HepG2 (cell line): ENCODE results near the gene SMIM20. TPM values are rescaled to one million over a fixed set of nuclear protein-coding genes. Genes with fewer than 3 reads are reported as not detected.

ENCODE experiments used
- ATF1 ChIP-seq: IDR thresholded peaks from 2 replicates; pipeline ENCODE4 v1.6.1; 2016; ENCODE audit warnings: mild to moderate bottlenecking, control low read depth
- CEBPB ChIP-seq: IDR thresholded peaks from 2 replicates; pipeline ENCODE4 v1.6.1; 2011; ENCODE audit warnings: low read depth, low read length, improper control_type of control experiment, borderline replicate concordance
- CEBPG ChIP-seq: IDR thresholded peaks from 2 replicates; pipeline ENCODE4 v1.6.1; 2016
- CREB1 ChIP-seq, 2 experiments: fragments of 450-650 bp in 1 of 2; IDR thresholded peaks; 2 replicates each; pipeline ENCODE4 v1.6.1; 2016 to 2017; ENCODE audit warnings: control low read depth in 1 of 2, mild to moderate bottlenecking in 1 of 2, missing compliant biosample characterization in 1 of 2, missing genetic modification characterization in 1 of 2
- ETV6 ChIP-seq: sonication (generic); formaldehyde crosslinking; conservative IDR thresholded peaks from 2 replicates; pipeline ENCODE4 v1.4.0; 2020; ENCODE audit warnings: missing genetic modification reagents
- HNRNPLL ChIP-seq: fragments of 200-400 bp; formaldehyde crosslinking; IDR thresholded peaks from 2 replicates; pipeline ENCODE4 v1.6.1; 2017; ENCODE audit warnings: mild to moderate bottlenecking, low read depth, low read length; ENCODE audit not compliant: poor library complexity, severe bottlenecking
- MED13 ChIP-seq: sonication (generic); formaldehyde crosslinking; IDR thresholded peaks from 2 replicates; pipeline ENCODE4 v1.5.0; 2020; ENCODE audit warnings: missing genetic modification reagents
- NCOA2 ChIP-seq: sonication (generic); formaldehyde crosslinking; IDR thresholded peaks from 2 replicates; pipeline ENCODE4 v1.8.0; 2022; ENCODE audit warnings: inconsistent platforms
- NFIC ChIP-seq: IDR thresholded peaks from 2 replicates; pipeline ENCODE4 v1.6.1; 2012; ENCODE audit warnings: mild to moderate bottlenecking, low read length, inconsistent platforms
- NFKBIZ ChIP-seq: IDR thresholded peaks from 2 replicates; pipeline ENCODE4 v1.6.1; 2018; ENCODE audit warnings: missing genetic modification reagents, missing compliant biosample characterization
- NR2C2 ChIP-seq: sonication (generic); formaldehyde crosslinking; IDR thresholded peaks from 2 replicates; pipeline ENCODE4 v1.4.0; 2020; ENCODE audit warnings: missing genetic modification reagents, mild to moderate bottlenecking, moderate library complexity, borderline replicate concordance
- RELA ChIP-seq: sonication (generic); formaldehyde crosslinking; IDR thresholded peaks from 2 replicates; pipeline ENCODE4 v1.4.0; 2020; ENCODE audit warnings: missing genetic modification reagents
- TEAD3 ChIP-seq: optimal IDR thresholded peaks from 2 replicates; pipeline ENCODE3; 2016; ENCODE audit warnings: borderline replicate concordance
- THAP11 ChIP-seq: IDR thresholded peaks from 2 replicates; pipeline ENCODE4 v1.6.1; 2016; ENCODE audit warnings: missing biosample characterization, missing genetic modification reagents
- ZNF446 ChIP-seq: sonication (generic); formaldehyde crosslinking; IDR thresholded peaks from 2 replicates; pipeline ENCODE4 v1.5.0; 2020; ENCODE audit warnings: mild to moderate bottlenecking, missing genetic modification reagents
- polyA plus RNA-seq, 8 experiments: library from polyadenylated mRNA; depleted of rRNA in 3 of 8; stranded (reverse) in 7 of 8; unstranded in 1 of 8; fragments of >200 nt; fragmentation: Illumina TruSeq in 4 of 8; extraction: Trizol in 4 of 8; gene quantifications; 2 replicates each; pipeline versions ENCODE4 v1.2.1 to v1.2.3, GENCODE V29; 2011 to 2016; ENCODE audit warnings: low read depth in 4 of 8, missing spikeins in 1 of 8, mixed read lengths in 1 of 8; ENCODE audit not compliant: insufficient read depth in 1 of 8
- total RNA-seq, 5 experiments: library from RNA; depleted of rRNA; stranded (reverse); fragments of >200 nt; fragmentation: Illumina TruSeq; extraction: Trizol; gene quantifications; 2 replicates each; pipeline ENCODE4 v1.2.3, GENCODE V29; 2016; ENCODE audit warnings: low read depth in 1 of 5
- TF ChIP-seq, protein P1 (sequence below), 2 experiments: fragments of 450-650 bp in 1 of 2; sonication (generic) in 1 of 2; formaldehyde crosslinking; IDR thresholded peaks; 2 replicates each; pipeline versions ENCODE4 v1.5.0 to v1.8.0; 2020 to 2022; ENCODE audit warnings: mild to moderate bottlenecking in 1 of 2, missing genetic modification reagents in 1 of 2
- TF ChIP-seq, protein P2 (sequence below): sonication (generic); formaldehyde crosslinking; conservative IDR thresholded peaks from 2 replicates; pipeline ENCODE4 v1.4.0; 2020; ENCODE audit warnings: missing genetic modification reagents
- TF ChIP-seq, protein P3 (sequence below): sonication (generic); formaldehyde crosslinking; conservative IDR thresholded peaks from 2 replicates; pipeline ENCODE4 v1.4.0; 2020; ENCODE audit warnings: mild to moderate bottlenecking, missing genetic modification reagents, moderate library complexity
- TF ChIP-seq, protein P4 (sequence below): sonication (generic); formaldehyde crosslinking; IDR thresholded peaks from 2 replicates; pipeline ENCODE4 v1.4.0; 2020; ENCODE audit warnings: missing genetic modification reagents
- TF ChIP-seq, protein P5 (sequence below): sonication (generic); formaldehyde crosslinking; IDR thresholded peaks from 2 replicates; pipeline ENCODE4 v1.5.0; 2020; ENCODE audit warnings: missing genetic modification reagents

Gene SMIM20
- total and polyA plus RNA-seq, 2 of the 13 experiments (the other 11 are each of a cell fraction or from before 2014, with no cell fraction given) = 26.3 to 30.2 TPM

DNA sequence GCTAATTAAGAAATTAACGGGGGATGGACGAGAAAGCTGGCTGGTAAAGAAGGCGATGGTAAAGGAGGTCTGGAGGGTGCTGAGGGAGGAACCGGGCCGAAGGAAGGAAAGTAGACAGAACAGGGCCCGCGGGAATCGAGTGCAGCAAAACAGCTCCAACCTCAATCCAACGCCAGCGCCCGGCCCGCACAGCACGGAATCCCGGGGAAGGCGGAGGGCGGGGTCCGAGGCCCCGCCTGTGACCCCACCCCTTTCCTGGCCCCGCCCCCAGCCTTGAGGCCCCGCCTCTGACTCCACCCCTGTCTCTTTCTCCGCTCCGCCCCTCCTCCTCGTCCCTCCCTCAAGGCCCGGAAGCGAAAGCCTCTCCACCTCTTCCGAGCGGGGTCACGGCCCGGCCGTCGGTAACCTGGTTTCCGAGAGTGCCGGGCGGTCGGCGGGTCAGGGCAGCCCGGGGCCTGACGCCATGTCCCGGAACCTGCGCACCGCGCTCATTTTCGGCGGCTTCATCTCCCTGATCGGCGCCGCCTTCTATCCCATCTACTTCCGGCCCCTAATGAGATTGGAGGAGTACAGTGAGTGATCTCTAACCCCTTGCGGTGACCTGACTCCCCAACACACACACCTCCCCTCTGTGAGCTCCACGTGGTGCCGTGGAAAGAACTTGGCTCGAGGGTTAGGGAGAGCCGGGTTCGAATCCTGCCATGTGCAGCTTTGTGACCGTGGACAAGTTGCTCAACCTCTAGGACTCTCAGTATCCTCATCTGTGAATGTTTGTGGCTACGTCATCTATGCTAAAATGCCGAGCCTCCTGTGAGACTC lies at the start of gene SMIM20 (continued):
- peak; percentile 99 for TF ChIP-seq NR2C2 (CRISPR knock-in tag)
- TF ChIP-seq ZNF446 (CRISPR knock-in tag) = no peak
- TF ChIP-seq, protein P1, sequence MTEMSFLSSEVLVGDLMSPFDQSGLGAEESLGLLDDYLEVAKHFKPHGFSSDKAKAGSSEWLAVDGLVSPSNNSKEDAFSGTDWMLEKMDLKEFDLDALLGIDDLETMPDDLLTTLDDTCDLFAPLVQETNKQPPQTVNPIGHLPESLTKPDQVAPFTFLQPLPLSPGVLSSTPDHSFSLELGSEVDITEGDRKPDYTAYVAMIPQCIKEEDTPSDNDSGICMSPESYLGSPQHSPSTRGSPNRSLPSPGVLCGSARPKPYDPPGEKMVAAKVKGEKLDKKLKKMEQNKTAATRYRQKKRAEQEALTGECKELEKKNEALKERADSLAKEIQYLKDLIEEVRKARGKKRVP (CRISPR knock-in tag; IDR thresholded peaks at IDR 0.05) = peak in 1 of 2 experiments; percentile 11; a peak in 1 of 4 replicates
- TF ChIP-seq CEBPB = peak; percentile 78
- peak; percentile 71 for TF ChIP-seq ATF1 (CRISPR knock-in tag)
- no peak for TF ChIP-seq RELA
- 0 out of 2 replicates have a peak, but pooled peaks have one; percentile 41 for TF ChIP-seq MED13 (CRISPR knock-in tag)
- TF ChIP-seq, protein P2, sequence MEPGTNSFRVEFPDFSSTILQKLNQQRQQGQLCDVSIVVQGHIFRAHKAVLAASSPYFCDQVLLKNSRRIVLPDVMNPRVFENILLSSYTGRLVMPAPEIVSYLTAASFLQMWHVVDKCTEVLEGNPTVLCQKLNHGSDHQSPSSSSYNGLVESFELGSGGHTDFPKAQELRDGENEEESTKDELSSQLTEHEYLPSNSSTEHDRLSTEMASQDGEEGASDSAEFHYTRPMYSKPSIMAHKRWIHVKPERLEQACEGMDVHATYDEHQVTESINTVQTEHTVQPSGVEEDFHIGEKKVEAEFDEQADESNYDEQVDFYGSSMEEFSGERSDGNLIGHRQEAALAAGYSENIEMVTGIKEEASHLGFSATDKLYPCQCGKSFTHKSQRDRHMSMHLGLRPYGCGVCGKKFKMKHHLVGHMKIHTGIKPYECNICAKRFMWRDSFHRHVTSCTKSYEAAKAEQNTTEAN (CRISPR knock-in tag) = peak; percentile 43; the same call in 1 of the 2 replicates
- TF ChIP-seq, protein P3, sequence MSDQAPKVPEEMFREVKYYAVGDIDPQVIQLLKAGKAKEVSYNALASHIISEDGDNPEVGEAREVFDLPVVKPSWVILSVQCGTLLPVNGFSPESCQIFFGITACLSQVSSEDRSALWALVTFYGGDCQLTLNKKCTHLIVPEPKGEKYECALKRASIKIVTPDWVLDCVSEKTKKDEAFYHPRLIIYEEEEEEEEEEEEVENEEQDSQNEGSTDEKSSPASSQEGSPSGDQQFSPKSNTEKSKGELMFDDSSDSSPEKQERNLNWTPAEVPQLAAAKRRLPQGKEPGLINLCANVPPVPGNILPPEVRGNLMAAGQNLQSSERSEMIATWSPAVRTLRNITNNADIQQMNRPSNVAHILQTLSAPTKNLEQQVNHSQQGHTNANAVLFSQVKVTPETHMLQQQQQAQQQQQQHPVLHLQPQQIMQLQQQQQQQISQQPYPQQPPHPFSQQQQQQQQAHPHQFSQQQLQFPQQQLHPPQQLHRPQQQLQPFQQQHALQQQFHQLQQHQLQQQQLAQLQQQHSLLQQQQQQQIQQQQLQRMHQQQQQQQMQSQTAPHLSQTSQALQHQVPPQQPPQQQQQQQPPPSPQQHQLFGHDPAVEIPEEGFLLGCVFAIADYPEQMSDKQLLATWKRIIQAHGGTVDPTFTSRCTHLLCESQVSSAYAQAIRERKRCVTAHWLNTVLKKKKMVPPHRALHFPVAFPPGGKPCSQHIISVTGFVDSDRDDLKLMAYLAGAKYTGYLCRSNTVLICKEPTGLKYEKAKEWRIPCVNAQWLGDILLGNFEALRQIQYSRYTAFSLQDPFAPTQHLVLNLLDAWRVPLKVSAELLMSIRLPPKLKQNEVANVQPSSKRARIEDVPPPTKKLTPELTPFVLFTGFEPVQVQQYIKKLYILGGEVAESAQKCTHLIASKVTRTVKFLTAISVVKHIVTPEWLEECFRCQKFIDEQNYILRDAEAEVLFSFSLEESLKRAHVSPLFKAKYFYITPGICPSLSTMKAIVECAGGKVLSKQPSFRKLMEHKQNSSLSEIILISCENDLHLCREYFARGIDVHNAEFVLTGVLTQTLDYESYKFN (CRISPR knock-in tag) = peak; percentile 41
- TF ChIP-seq, protein P4, sequence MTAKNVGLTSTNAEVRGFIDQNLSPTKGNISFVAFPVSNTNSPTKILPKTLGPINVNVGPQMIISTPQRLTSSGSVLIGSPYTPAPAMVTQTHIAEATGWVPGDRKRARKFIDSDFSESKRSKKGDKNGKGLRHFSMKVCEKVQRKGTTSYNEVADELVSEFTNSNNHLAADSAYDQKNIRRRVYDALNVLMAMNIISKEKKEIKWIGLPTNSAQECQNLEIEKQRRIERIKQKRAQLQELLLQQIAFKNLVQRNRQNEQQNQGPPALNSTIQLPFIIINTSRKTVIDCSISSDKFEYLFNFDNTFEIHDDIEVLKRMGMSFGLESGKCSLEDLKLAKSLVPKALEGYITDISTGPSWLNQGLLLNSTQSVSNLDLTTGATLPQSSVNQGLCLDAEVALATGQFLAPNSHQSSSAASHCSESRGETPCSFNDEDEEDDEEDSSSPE = peak; percentile 84
- peak; percentile 58 for TF ChIP-seq CREB1 (IDR thresholded peaks at IDR 0.05)
- peak; percentile 39; the same call in 1 of the 2 replicates for TF ChIP-seq CREB1 (CRISPR knock-in tag; IDR thresholded peaks at IDR 0.05)
- peak; percentile 31; the same call in 1 of the 2 replicates for TF ChIP-seq ETV6
- peak; percentile 61; the same call in 1 of the 2 replicates for TF ChIP-seq NCOA2 (CRISPR knock-in tag)
- TF ChIP-seq NFKBIZ (CRISPR knock-in tag) = peak; percentile 28; the same call in 1 of the 2 replicates
- TF ChIP-seq CEBPG = peak; percentile 55
- peak; percentile 88 for TF ChIP-seq HNRNPLL
- peak; percentile 30 for TF ChIP-seq TEAD3 (CRISPR knock-in tag)
- TF ChIP-seq, protein P5, sequence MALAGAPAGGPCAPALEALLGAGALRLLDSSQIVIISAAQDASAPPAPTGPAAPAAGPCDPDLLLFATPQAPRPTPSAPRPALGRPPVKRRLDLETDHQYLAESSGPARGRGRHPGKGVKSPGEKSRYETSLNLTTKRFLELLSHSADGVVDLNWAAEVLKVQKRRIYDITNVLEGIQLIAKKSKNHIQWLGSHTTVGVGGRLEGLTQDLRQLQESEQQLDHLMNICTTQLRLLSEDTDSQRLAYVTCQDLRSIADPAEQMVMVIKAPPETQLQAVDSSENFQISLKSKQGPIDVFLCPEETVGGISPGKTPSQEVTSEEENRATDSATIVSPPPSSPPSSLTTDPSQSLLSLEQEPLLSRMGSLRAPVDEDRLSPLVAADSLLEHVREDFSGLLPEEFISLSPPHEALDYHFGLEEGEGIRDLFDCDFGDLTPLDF (CRISPR knock-in tag) = 0 out of 2 replicates have a peak, but pooled peaks have one; percentile 72
- TF ChIP-seq NFIC = no peak
- TF ChIP-seq THAP11 (CRISPR knock-in tag) = peak; percentile 90
